Measurements from ENCODE around the gene TMEM250.
A peak's percentile ranks its signal among the peaks of the same experiment; 100 is the strongest.

Gene TMEM250

GRCh38 chr9:136093995-136094881 is 24.4 kb downstream of the TMEM250 start:
- no peak for DNase-seq (ENCODE audit: low read depth)

- no peak for DNase-seq (ENCODE audit: low read depth)
These were observed 25.2 kb downstream of the TMEM250 start for GRCh38 chr9:136093346-136093986.

- DNase-seq (ENCODE audit: low read depth): no peak
These were observed 25.9 kb downstream of the TMEM250 start for GRCh38 chr9:136092741-136093140.

DNA sequence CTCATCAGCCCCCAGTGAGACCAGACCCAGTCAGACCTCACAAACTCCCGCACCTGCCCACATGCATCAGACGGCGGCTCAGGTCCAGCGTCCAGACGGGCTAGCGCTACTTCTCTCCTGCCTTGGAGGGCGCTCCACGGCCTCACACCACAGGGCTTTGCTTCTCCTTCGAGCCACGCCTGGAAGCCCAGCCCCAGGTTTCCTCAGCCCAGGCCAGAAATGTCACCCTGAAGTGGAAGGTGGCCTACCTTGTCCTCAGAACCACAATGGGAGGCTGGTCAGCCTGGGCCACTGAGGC is 26.4 kb downstream of the TMEM250 start:
- no peak for DNase-seq (ENCODE audit: low read depth)

- no peak for DNase-seq (ENCODE audit: low read depth)
These were observed 26.9 kb downstream of the TMEM250 start for GRCh38 chr9:136091582-136092352.

DNA sequence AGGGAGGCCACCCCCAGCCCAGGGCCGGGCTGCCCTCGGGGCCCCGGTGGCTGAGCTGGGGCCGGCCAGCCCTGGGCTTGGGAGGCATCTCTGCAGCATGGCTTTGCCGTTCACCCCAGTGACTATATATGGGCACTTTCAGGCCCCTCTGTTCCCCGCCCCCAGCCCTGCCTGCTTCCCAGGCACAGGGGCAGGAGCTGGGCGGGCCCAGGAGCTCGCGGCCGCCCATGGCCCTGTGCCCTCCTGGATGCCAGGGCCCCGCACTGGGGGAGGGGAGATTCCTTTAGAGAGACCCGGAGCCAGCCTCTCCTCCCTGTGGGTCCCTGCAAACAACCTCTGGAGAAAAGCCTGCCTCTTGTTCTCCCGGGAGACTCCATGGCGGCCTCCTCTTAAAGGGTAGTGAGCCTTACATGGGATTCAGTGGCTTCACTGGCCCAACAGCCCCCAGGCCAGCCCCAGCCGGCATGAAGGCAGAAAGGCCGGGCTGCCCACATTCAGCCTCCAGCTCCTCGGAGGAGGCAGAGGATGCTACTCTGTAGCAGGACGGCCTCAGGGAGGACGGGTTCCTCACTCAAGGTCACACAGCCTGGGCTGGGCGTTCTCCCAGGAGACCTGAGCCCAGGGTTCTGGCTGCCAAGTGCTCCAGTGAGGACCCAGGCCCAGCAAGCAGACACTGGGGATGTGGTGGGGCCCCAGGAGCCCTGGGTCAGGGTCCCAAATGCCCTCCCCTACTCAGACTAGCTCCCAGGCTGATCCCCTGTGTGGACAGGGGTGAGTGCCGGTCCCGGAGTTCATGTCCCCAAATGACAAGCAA is 27.7 kb downstream of the TMEM250 start:
- DNase-seq (ENCODE audit: low read depth): no peak

DNA sequence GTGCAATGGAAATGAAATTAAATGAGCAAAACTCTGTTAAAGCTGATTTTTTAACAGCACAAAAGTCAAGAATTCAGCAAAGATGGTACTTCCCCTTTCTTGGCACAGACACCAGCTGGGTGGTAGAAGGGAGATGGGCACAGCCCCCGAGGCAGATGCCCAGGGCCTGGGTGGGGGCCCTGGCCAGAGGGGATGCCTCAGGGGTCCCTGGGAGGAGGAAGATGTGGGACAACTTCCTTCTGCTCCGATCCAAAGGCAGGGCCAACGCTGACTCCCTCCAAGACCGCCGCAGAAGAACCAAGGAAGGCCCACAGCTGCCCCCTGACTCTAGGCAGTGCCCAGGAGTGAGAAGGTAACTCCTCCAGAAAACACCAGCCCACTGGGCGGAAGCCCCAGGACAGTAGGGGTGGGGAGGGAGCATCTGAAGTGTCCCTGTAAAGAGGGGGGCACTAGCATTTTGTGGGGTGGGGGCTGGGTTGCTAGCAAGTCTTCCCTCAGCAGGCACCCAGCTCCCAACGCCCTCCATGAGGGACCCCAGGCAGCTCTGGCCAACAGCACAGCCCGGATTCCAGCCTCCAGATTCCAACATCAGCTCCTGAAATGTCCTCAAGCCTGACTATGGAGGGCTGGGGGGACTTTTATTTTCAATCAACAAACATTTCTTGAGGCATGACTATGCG is 28.5 kb downstream of the TMEM250 start:
- no peak for DNase-seq (ENCODE audit: low read depth)

DNA sequence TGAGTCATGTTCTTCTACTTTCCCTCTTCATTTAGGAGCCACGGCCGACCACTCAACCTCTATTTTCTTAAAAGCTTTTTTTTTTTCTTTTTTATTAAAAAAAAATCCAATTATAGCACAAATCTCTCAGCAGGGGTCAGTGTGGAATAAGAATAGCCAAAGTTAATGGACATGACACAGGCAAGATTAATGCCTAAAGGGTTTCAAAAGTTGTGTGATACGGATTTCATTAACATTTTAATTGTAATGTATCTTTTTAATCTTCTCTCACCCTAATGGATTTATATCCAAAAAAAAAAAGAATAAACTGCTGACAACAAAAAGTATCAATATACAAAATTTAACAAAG is 29.0 kb downstream of the TMEM250 start:
- peak; percentile 34 for DNase-seq (ENCODE audit: low read depth)

DNA sequence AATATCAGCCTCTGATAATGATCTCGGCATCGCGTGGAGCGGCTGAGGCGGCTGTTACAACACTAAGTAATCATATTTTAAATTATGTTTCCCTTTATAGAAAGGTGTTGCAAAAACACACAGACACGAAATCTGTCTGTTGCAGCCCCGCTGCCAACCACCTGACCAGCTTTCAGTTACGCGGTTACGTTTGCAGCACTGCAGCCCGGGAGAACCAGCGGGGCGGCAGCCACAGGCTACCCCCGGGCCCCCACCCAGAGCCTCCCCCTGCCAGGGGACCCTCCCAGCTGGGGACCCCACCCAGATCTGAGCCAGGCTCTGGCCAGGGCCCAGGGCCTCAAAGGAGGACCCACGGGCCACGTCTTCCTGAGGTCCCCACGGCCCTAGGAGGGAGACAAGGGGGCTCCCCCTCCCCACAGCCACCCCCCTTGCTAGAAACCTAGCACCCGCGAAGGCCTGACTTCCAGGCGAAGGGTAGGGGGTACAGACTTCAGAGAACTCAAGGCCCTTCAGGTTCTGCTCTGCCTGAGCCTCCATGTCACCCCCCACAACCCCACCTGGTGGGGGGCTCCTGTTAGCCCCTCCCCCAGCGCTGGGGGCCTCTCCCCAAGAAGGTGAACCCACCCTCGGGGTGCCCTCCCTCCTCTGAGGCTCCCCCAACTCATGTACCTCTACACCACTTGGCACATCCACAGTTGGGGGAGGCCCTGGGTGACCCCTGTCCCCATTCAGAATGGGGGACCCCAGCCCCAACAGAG is 29.6 kb downstream of the TMEM250 start:
- DNase-seq (ENCODE audit: low read depth): no peak

DNA sequence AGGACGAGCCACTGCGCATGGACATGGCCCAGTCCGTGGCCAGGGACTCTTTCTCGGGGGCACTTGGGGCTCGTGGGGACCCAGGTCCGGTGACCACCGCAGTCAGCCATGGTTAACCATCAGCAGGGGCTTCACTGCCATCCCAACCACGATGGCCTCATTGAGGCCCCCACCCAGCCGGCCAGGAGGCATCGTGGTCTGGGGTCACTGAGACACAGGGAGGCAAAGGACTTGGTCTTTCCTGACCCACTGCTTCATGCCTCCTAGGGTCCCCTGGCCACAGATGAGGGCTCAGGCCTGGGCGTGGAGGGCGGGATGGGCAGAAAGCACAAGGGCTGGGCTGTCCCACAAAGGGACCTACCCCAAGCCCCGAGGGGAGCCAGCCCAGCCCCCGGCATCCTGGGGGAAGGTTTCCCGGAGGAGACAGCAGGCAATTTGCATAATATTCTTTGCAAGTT is 30.2 kb downstream of the TMEM250 start:
- no peak for DNase-seq (ENCODE audit: low read depth)

DNA sequence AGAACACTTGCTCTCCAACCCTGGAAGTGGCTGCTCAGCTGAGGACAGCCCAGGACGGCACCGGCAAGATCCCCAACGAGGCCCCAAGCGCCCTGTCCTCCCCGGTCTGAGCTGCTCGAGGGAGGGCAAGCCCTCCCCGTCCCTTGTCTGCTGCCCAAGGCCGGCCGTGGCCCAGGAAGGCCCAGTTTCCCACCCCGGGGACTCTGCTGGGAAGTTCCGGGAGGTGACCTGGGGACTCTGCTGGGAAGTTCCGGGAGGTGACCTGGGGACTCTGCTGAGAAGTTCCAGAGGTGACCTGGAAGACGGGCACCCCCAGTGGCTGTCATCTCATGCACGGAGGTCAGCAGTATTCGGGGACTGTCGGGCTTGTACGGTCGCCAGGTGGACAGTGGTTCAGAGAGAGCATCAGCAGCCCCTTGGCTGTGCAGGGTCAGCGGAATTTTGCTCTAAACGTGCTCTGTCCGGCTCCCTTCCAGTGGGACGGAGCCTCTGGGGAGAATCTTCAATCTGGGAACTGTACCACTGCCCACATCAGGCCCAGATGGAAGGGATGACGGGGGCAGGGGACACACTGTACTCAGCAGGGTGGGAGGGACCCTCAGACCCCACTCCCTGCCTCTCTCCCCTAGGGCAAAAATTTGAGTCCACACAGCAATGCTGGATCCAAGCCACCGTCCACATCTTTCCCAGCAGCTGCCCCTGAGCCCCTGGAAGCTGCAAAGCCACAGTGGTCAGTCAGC is 30.8 kb downstream of the TMEM250 start:
- no peak for DNase-seq (ENCODE audit: low read depth)

GRCh38 chr9:136086951-136087740 is 31.5 kb downstream of the TMEM250 start:
- no peak for DNase-seq (ENCODE audit: low read depth)

DNA sequence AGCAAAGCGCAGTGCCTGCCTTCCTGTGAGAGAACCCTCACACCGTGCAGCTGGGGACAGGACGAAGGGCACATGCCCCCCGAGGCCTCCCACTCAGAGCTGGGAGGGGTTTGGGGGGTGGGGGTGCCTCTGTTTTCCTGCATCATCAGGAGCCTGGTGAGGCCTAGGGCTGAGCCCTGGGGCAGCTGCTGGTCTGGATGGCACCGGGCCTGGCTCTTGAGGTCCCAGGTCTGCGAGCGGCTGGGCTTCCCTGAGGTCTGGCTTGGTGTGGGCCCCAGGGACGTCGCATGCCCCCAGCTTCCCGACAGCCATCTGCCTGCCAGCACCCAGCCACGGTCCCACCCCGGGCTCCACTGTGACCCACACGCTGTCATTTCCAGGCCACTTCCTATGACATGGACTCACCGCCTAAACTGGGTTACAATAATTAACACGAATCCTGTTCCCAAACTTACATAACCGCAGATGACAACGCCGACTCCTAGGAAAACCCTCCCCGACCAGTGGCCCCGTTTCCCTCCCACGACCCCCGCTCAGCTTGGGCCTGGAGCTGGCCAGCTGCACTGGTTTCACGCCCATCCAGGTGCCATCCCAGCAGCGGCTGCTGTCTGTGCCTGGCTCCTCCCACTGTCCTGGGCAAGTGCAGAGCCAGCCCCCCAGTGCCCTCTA is 32.3 kb downstream of the TMEM250 start:
- no peak for DNase-seq (ENCODE audit: low read depth)

DNA sequence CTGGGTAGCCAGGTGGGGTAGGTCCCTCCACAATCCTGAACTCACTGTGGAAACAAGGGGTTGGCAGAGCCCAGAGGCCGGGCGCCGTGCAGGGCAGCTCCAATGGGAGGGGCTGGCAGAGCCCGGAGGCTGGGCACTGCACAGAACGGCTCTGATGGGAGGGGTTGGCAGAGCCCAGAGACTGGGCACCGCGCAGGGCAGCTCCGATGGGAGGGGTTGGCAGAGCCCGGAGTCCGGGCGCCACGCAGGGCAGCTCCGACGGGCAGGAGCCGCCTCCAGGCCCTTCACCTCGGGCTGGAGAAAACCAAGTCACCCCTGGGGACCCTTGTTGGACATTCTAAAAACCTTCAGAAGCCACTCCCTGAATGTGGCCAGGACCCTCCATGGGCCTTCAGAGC is 32.9 kb downstream of the TMEM250 start:
- no peak for DNase-seq (ENCODE audit: low read depth)

DNA sequence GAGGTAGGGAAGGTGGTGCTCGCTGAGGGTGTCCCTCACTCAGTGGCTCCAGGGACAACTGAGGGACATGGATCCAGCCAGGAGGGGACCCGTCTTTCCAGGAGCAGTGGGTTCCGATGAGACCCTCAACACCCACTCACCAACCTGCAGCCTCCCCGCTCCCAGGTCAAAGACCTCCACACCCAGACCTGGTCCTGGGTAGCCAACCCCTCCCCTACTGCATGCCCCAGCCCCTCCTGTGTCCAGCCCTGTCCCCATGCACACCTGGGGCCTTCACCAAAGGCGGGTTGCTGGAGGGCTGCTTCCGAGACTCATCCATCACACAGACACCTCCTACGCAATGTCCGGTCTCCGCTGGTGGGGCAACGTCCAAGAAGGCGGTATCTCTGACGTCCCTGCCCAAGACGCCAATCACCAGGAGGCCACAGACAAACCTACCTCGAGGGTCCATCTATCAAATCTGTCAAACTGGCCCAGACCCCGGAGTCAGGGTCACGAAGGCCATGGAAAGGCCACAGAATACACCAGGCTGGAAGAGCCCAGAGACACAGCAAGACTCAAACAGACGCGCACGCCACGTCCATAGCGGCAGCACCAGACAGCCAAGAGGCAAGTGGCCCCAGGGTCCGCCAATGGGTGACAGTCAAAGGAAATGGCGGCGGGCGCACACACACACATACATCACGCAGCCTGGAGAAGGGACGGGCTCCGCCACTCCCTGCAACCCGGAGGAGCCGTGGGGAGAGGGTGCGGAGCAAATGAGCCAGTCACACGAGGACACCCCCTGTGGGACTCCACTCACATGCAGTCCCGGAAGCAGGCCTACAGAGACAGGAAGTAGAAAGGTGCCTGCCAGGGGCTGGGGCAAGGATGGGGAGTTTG is 34.4 kb downstream of the TMEM250 start:
- DNase-seq (ENCODE audit: low read depth): no peak

DNA sequence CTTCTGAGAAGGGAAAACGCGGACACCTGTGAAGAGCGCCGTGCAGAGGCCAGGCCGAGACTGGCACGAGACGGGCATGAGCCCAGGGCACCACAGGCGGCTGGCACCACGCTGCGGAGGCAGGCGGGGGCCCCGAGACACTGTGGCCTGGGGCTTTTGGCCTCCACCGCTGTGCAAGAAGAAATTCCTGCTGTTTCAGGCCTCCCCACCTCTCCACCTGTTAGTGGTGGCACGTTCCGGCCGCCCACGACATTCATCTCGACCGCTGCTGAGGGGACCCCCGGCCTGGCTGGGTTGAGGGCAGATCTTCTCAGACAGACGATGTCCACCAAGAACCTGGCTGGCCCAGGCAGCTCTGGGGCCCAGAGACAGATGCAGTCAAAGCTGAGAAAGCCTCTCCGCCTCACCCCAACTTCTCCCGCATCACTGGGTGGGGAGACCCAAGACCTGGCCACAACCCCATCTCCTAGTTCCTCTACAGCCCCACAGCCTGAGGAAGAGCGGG is 35.1 kb downstream of the TMEM250 start:
- DNase-seq (ENCODE audit: low read depth): no peak
